Measurements from ENCODE around the gene LTF. TPM values are rescaled to one million over a fixed set of nuclear protein-coding genes. Genes with fewer than 3 reads are reported as not detected.

The LTF gene
- total and polyA plus RNA-seq, 10 of the 15 experiments (the other 5 are each of a cell fraction or from before 2014, with no cell fraction given): 0.03 to 0.31 TPM; not detected in 8

GRCh38 chr3:46484911-46485778, 20.4 kb upstream of the LTF start:
- no peak overlapping the region for H3K27ac ChIP-seq (ENCODE audit: control insufficient read depth, insufficient read depth)
- SMC1A ChIA-PET (ENCODE audit: uncharacterized antibody, unreplicated experiment): interaction anchor here (1.2 kb wide), 1 partner anchor 73 kb away, joined by 3 read pairs; no protein-coding TSS in a partner anchor
- no peaks in the 10 kb centered on the region for H3K36me3 ChIP-seq (ENCODE audit: control insufficient read depth in 2 of 2, insufficient read depth in 2 of 2, low read length in 1 of 2)
- no peaks in the 10 kb centered on the region for H3K9me3 ChIP-seq (replicated peaks; ENCODE audit: control insufficient read depth, insufficient read depth, low read length)
- WGBS (ENCODE audit: insufficient coverage, insufficient replicate concordance, low lambda C conversion rate, missing lambda C conversion rate): 38% methylated on average over 10 of the region's 10 CpGs
- TF ChIP-seq CBX5 (IDR thresholded peaks at IDR 0.05; ENCODE audit: low read depth) (no peak), IRF4 (IDR thresholded peaks at IDR 0.05; ENCODE audit: low read depth, low read length) (no peak), SRF (IDR thresholded peaks at IDR 0.05; ENCODE audit: low read depth in 2 of 2, low read length in 2 of 2) (no peak), SMARCA5 (IDR thresholded peaks at IDR 0.05) (no peak), NFYB (IDR thresholded peaks at IDR 0.05; ENCODE audit: insufficient read depth, low read depth, low read length) (no peak), IRF5 (IDR thresholded peaks at IDR 0.05; ENCODE audit: borderline replicate concordance) (no peak), NFXL1 (IDR thresholded peaks at IDR 0.05; ENCODE audit: borderline replicate concordance) (no peak), SP1 (IDR thresholded peaks at IDR 0.05; ENCODE audit: low read depth, low read length) (no peak), ZBTB11 (CRISPR knock-in tag; IDR thresholded peaks at IDR 0.05) (no peak)
- H3K4me1 ChIP-seq (ENCODE audit: control insufficient read depth, insufficient read depth, low read length): peaks cover 5% of the 10 kb centered on the region
- POLR2A ChIA-PET: no interaction called here
- peaks cover 2 to 4% of the 10 kb centered on the region in 2 experiments for H3K27me3 ChIP-seq (replicated peaks in 1 of 2; ENCODE audit: control insufficient read depth in 2 of 2, insufficient read depth in 2 of 2, low read length in 1 of 2)
- CTCF ChIA-PET: interaction anchor here (0.8 to 11.0 kb wide), 5 partner anchors 10 to 186 kb away, joined by 3 to 207 read pairs (median 4); no protein-coding TSS in a partner anchor
- RAD21 ChIA-PET (ENCODE audit: unreplicated experiment): no interaction called here
- DNase-seq (ENCODE audit: low read depth, low spot score): no peak
- ATAC-seq: no peak
- no TSS peak for BruUV-seq (replicated peaks)
- H3K79me2 ChIP-seq (ENCODE audit: control insufficient read depth, insufficient read depth, low read length): no peaks in the 10 kb centered on the region
- H3K4me3 ChIP-seq: no peak overlapping the region
- intact Hi-C loops (cut with micrococcal nuclease; ENCODE audit: unreplicated experiment): no loop called here
- no peak for FAIRE-seq
- no peak overlapping the region for H2AFZ ChIP-seq (ENCODE audit: control insufficient read depth, low read depth, low read length)
- in situ Hi-C loops (cut with MboI): loop anchor here (5.0 kb wide), 2 partner anchors 72 to 142 kb away; no protein-coding TSS in a partner anchor
- H3K9ac ChIP-seq (ENCODE audit: control insufficient read depth, insufficient read depth, low read length): no peak overlapping the region
- no peak overlapping the region for H3K4me2 ChIP-seq (ENCODE audit: control insufficient read depth, insufficient read depth)
- no peaks in the 10 kb centered on the region for H4K20me1 ChIP-seq (ENCODE audit: control insufficient read depth, insufficient read depth)

All from GM12878 (cell line).